Neuronal stem cell (in vitro differentiated cells): ENCODE data around the gene CCT3.

ENCODE experiments used
- DNase-seq: peaks from one replicate; pipeline ENCODE4 v3.0.0-alpha.2; 2013; ENCODE audit warnings: low spot score
- H2AFZ ChIP-seq: one replicate; pipeline ENCODE4 v1.6.1; 2013; ENCODE audit warnings: mild to moderate bottlenecking, low read length, inconsistent platforms
- H2AK5ac ChIP-seq: 2 replicates; pipeline ENCODE4 v1.6.1; 2013; ENCODE audit warnings: low read depth, mild to moderate bottlenecking, inconsistent platforms, low read length, moderate library complexity, mixed read lengths
- H2BK120ac ChIP-seq: 2 replicates; pipeline ENCODE4 v1.6.1; 2013; ENCODE audit warnings: low read depth, mild to moderate bottlenecking, inconsistent platforms, low read length, moderate library complexity, mixed read lengths
- H2BK12ac ChIP-seq: one replicate; pipeline ENCODE4 v1.6.1; 2013; ENCODE audit warnings: low read length, inconsistent platforms
- H2BK15ac ChIP-seq: 2 replicates; pipeline ENCODE4 v1.6.1; 2013; ENCODE audit warnings: mild to moderate bottlenecking, low read length, inconsistent platforms, mixed read lengths
- H2BK5ac ChIP-seq: one replicate; pipeline ENCODE4 v1.6.1; 2013; ENCODE audit warnings: inconsistent platforms, mild to moderate bottlenecking, low read length, moderate library complexity
- H3K14ac ChIP-seq: one replicate; pipeline ENCODE4 v1.6.1; 2013; ENCODE audit warnings: low read length, inconsistent platforms
- H3K18ac ChIP-seq: 2 replicates; pipeline ENCODE4 v1.6.1; 2013; ENCODE audit warnings: low read length, inconsistent platforms
- H3K23ac ChIP-seq: 2 replicates; pipeline ENCODE4 v1.6.1; 2013; ENCODE audit warnings: low read depth, mild to moderate bottlenecking, mixed read lengths, low read length, inconsistent platforms; ENCODE audit not compliant: poor library complexity
- H3K27ac ChIP-seq: replicated peaks from 3 replicates; pipeline ENCODE4 v1.5.1; 2013; ENCODE audit warnings: low read length, inconsistent platforms
- H3K27me3 ChIP-seq, 3 experiments: 2 replicates each; pipeline ENCODE4 v1.6.1; 2013; ENCODE audit warnings: low read length in 3 of 3, mild to moderate bottlenecking in 2 of 3, inconsistent platforms in 1 of 3, low read depth in 1 of 3, mixed read lengths in 1 of 3, moderate library complexity in 1 of 3; ENCODE audit not compliant: control insufficient read depth in 3 of 3, insufficient read depth in 3 of 3
- H3K36me3 ChIP-seq, 2 donors: replicated peaks in 1 of 2; 2 replicates each; pipeline ENCODE4 v1.6.1; 2013; ENCODE audit warnings: low read length in 2 of 2; ENCODE audit not compliant: control insufficient read depth in 2 of 2, insufficient read depth in 2 of 2
- H3K4ac ChIP-seq: 2 replicates; pipeline ENCODE4 v1.6.1; 2013; ENCODE audit warnings: inconsistent platforms, mild to moderate bottlenecking, low read length, moderate library complexity
- H3K4me1 ChIP-seq, 2 donors: 1 replicate in 1 of 2; 2 replicates in 1 of 2; pipeline ENCODE4 v1.6.1; 2013; ENCODE audit warnings: low read length in 2 of 2, low read depth in 1 of 2; ENCODE audit not compliant: control insufficient read depth in 2 of 2, insufficient read depth in 1 of 2
- H3K4me2 ChIP-seq: one replicate; pipeline ENCODE4 v1.6.1; 2013; ENCODE audit warnings: mild to moderate bottlenecking, low read length, inconsistent platforms; ENCODE audit not compliant: insufficient read depth, poor library complexity, severe bottlenecking
- H3K4me3 ChIP-seq, 2 donors: 2 replicates each; pipeline ENCODE4 v1.5.1; 2013; ENCODE audit warnings: low read length in 2 of 2, mild to moderate bottlenecking in 2 of 2, inconsistent platforms in 1 of 2, moderate library complexity in 1 of 2
- H3K79me1 ChIP-seq: one replicate; pipeline ENCODE4 v1.6.1; 2013; ENCODE audit warnings: low read depth, mild to moderate bottlenecking, inconsistent platforms, low read length, moderate library complexity
- H3K9ac ChIP-seq: one replicate; pipeline ENCODE4 v1.6.1; 2013; ENCODE audit warnings: mild to moderate bottlenecking, low read depth, low read length, inconsistent platforms; ENCODE audit not compliant: poor library complexity
- H3K9me3 ChIP-seq, 2 donors: replicated peaks in 1 of 2; 2 replicates each; pipeline versions ENCODE3 to v1.6.1; 2013; ENCODE audit warnings: low read length in 2 of 2, mild to moderate bottlenecking in 2 of 2, inconsistent platforms in 1 of 2, low read depth in 1 of 2, mixed read lengths in 1 of 2, moderate library complexity in 1 of 2; ENCODE audit not compliant: control insufficient read depth in 2 of 2, insufficient read depth in 1 of 2
- H4K8ac ChIP-seq: one replicate; pipeline ENCODE4 v1.6.1; 2013; ENCODE audit warnings: low read depth, mild to moderate bottlenecking, inconsistent platforms, low read length, moderate library complexity
- H4K91ac ChIP-seq: one replicate; pipeline ENCODE4 v1.6.1; 2013; ENCODE audit warnings: low read length, low read depth, mild to moderate bottlenecking, inconsistent platforms; ENCODE audit not compliant: poor library complexity
- WGBS, 2 donors: extraction: QIAGEN DNeasy Blood & Tissue Kit; methylation state at CpG; one replicate each; pipeline ENCODE4 v1.1.7; 2013; ENCODE audit warnings: missing lambda C conversion rate in 2 of 2, mixed read lengths in 1 of 2; ENCODE audit not compliant: insufficient read length in 2 of 2, insufficient replicate concordance in 1 of 2; ENCODE audit errors: extremely low coverage in 2 of 2; 5-methylcytosine and 5-hydroxymethylcytosine counted together

Gene CCT3

DNA sequence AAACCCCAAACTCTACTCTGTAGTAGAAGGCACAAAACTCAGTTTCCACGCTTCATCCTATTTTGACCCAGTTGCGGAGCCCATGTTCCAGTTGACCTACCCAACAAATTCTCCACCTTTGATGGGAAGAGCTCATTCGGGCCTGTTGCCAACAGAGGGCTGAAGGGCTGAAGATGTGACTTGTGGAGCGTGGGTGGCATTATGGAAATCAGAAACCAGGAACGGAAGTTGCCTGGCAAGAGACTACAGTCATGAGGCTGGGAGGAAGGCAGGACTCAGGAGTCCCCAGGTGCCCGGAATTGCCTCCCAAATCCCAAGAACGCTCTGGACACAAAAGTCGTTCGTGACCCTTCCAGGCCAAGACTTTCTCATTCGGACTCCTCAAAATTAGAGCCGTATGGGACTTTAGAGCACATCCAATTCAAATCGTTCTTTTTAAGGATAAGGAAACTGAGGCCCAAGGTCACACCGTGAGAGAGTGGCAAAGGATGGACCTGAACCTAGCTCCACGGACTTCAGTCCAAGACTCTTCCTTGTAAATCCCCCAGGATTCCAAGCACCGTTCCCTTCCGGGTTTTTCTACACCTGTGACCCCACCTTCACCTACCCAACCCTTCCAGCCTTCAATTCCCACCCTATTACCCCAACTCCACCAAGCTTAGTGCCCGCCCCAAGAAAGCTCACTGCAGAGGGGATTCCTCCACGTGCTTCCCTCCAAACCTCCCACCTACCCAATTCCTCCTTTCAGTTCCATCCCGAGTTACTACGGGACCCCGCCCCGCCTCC lies 56.2 kb downstream of the CCT3 start:
- Histone ChIP-seq H3K4ac (no peak overlapping the region), H3K14ac (no peak overlapping the region), H2BK5ac (peak overlapping the region; percentile 31), H3K36me3 (peaks cover 23 to 41% of the 10 kb centered on the region in 2 donors), H2BK15ac (no peak overlapping the region), H3K79me1 (peaks cover 7% of the 10 kb centered on the region), H2AK5ac (no peak overlapping the region), H3K27ac (no peak overlapping the region), H2BK120ac (no peak overlapping the region), H3K27me3 (no peaks in the 10 kb centered on the region), H3K23ac (no peak overlapping the region), H4K8ac (no peak overlapping the region), H2AFZ (peak overlapping the region; percentile 96), H3K4me2 (peak overlapping the region; percentile 64), H2BK12ac (no peak overlapping the region), H3K18ac (no peak overlapping the region), H3K4me3 (peak overlapping the region; percentile 84 to 90), H4K91ac (no peak overlapping the region), H3K9ac (peak overlapping the region; percentile 97), H3K4me1 (peaks cover 11 to 12% of the 10 kb centered on the region in 2 donors), H3K9me3 (no peaks in the 10 kb centered on the region)
- no CpG with 5 or more reads among the region's 22 CpGs for WGBS, 2 donors
- DNase-seq, result no peak

DNA sequence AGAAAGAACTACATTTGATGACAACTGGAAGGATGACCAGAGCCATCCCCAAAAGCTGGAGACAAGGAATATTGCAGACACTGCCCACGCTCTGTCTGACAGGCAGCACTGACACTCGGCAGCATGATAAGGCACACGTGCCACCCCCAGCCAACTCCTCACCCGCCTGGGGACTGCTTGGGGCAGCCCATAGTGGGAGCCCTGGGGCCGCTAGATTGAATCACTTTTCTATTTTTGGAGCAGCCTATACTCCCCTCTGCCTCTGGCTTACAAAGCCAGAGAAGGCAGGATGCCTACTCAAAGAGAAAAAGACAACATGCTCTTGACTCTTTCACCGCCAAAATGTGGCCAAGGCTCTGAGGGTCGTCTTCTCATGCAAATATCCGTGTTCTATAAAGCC lies 56.8 kb downstream of the CCT3 start:
- Histone ChIP-seq H2AFZ (no peak overlapping the region), H3K27me3 (no peaks in the 10 kb centered on the region), H2BK15ac (no peak overlapping the region), H3K4me3 (peak overlapping the region in 1 of 2 donors; percentile 84), H4K8ac (no peak overlapping the region), H3K4ac (no peak overlapping the region), H3K9ac (no peak overlapping the region), H3K4me1 (peaks cover 11 to 12% of the 10 kb centered on the region in 2 donors), H3K14ac (no peak overlapping the region), H3K9me3 (no peaks in the 10 kb centered on the region), H2BK120ac (no peak overlapping the region), H3K4me2 (no peak overlapping the region), H3K36me3 (peaks cover 28 to 47% of the 10 kb centered on the region in 2 donors), H3K23ac (no peak overlapping the region), H2BK12ac (no peak overlapping the region), H3K27ac (no peak overlapping the region), H3K79me1 (peaks cover 7% of the 10 kb centered on the region), H3K18ac (no peak overlapping the region), H2AK5ac (no peak overlapping the region), H4K91ac (no peak overlapping the region), H2BK5ac (no peak overlapping the region)
- DNase-seq, result no peak
- WGBS, 2 donors, result no CpG with 5 or more reads among the region's 8 CpGs

DNA sequence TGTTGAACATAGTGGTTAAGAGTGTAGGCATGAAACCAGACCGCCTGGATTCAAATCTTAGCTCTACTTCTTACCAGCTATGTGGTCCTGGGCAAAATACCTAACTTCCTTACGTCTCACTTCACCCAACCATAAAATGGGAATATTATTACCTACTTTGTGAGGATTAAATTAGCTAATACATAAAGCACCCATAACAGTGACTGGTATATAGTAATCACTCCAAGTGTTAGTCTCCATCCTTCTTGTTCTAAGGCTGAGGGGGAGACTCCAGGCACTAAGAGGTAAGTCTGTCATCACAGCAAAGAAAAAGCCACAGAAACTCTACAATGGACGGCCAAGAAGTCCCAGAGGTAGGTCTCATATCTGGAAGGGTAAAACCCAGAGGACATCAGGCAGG lies 58.3 kb downstream of the CCT3 start:
- no peak overlapping the region for H3K9ac ChIP-seq
- no peak overlapping the region for H4K8ac ChIP-seq
- WGBS, 2 donors, result no CpG with 5 or more reads among the region's 3 CpGs
- H4K91ac ChIP-seq, result no peak overlapping the region
- no peak overlapping the region for H2BK15ac ChIP-seq
- no peak overlapping the region for H3K4me3 ChIP-seq
- H2AFZ ChIP-seq, result no peak overlapping the region
- H3K14ac ChIP-seq, result no peak overlapping the region
- no peak overlapping the region for H3K18ac ChIP-seq
- no peaks in the 10 kb centered on the region for H3K9me3 ChIP-seq
- H2AK5ac ChIP-seq, result no peak overlapping the region
- peaks cover 7% of the 10 kb centered on the region for H3K79me1 ChIP-seq
- H3K4me1 ChIP-seq, result peaks cover 11 to 12% of the 10 kb centered on the region in 2 donors
- H3K4ac ChIP-seq, result no peak overlapping the region
- H2BK5ac ChIP-seq, result no peak overlapping the region
- H3K36me3 ChIP-seq, result peaks cover 37 to 56% of the 10 kb centered on the region in 2 donors
- no peak overlapping the region for H3K27ac ChIP-seq
- H3K23ac ChIP-seq, result no peak overlapping the region
- no peak overlapping the region for H3K4me2 ChIP-seq
- no peak overlapping the region for H2BK120ac ChIP-seq
- no peak for DNase-seq
- no peak overlapping the region for H2BK12ac ChIP-seq
- no peaks in the 10 kb centered on the region for H3K27me3 ChIP-seq

DNA sequence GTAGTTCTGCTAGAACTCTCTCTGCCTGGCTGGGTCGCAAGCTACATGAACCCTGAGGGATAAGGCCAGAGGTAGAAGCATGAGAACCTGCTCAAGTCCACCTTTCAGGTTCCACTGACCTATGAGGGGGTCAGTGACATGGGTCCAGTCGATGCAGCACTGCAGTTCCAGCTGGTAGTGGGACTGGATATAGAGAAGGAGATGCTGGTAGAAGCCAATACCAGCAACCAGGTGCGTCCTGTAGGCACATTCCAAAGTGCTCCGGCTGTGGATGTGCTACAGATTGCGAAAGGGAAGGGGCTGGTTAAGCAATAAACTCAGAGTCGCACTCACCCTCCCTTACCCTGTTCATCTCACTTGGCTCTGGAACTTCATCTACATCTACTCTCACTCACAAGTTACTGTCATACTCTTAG lies 61.1 kb downstream of the CCT3 start:
- H3K79me1 ChIP-seq, result peaks cover 7% of the 10 kb centered on the region
- H3K9me3 ChIP-seq, result no peaks in the 10 kb centered on the region
- H3K4me1 ChIP-seq, result peaks cover 7 to 9% of the 10 kb centered on the region in 2 donors
- H3K36me3 ChIP-seq, result peaks cover 60 to 83% of the 10 kb centered on the region in 2 donors
- H3K27ac ChIP-seq, result no peak overlapping the region
- no peak overlapping the region for H2AK5ac ChIP-seq
- H3K9ac ChIP-seq, result no peak overlapping the region
- no peak overlapping the region for H2AFZ ChIP-seq
- no peak overlapping the region for H4K8ac ChIP-seq
- H4K91ac ChIP-seq, result no peak overlapping the region
- no peak overlapping the region for H2BK12ac ChIP-seq
- no peak overlapping the region for H3K4me3 ChIP-seq
- no peak overlapping the region for H2BK5ac ChIP-seq
- no peak overlapping the region for H3K14ac ChIP-seq
- WGBS, 2 donors, result no CpG with 5 or more reads among the region's 6 CpGs
- no peak overlapping the region for H3K4me2 ChIP-seq
- no peak overlapping the region for H2BK15ac ChIP-seq
- H2BK120ac ChIP-seq, result no peak overlapping the region
- H3K23ac ChIP-seq, result no peak overlapping the region
- DNase-seq, result no peak
- H3K27me3 ChIP-seq, result no peaks in the 10 kb centered on the region
- no peak overlapping the region for H3K18ac ChIP-seq
- no peak overlapping the region for H3K4ac ChIP-seq
